MCF 10A (cell line): ENCODE data around the gene R3HDML. TPM values are rescaled to one million over a fixed set of nuclear protein-coding genes. Genes with fewer than 3 reads are reported as not detected.

Experiments used
- BruUV-seq: library from RNA; stranded (reverse); fragments of 400-500 nt; replicated peaks from 2 replicates; lab custom pipeline; 2021; lab: Mats Ljungman, UMichigan
- CTCF ChIA-PET: fragments of 300-600 bp; sonication (Branson Sonifier 250); formaldehyde crosslinking; extraction: SDS; loops from one replicate; lab custom pipeline; 2021; ENCODE audit warnings: antibody characterized with exemption, inconsistent platforms; lab: Yijun Ruan, JAX
- POLR2A ChIA-PET: fragments of 300-600, 350-650 bp; sonication (Branson Sonifier 250); formaldehyde crosslinking; extraction: SDS; loops from one replicate; lab custom pipeline; 2020; ENCODE audit warnings: antibody characterized with exemption, inconsistent platforms; lab: Yijun Ruan, JAX
- DNase-seq: peaks from one replicate; pipeline ENCODE4 v3.0.0-alpha.2; 2018; ENCODE audit not compliant: unreplicated experiment
- H3K27ac Mint-ChIP-seq: one replicate; pipeline ENCODE4 v1.8.0; 2022; ENCODE audit warnings: mild to moderate bottlenecking, low read depth, mixed read lengths; ENCODE audit not compliant: unreplicated experiment
- H3K27me3 Mint-ChIP-seq: one replicate; pipeline ENCODE4 v1.8.0; 2022; ENCODE audit warnings: mixed read lengths; ENCODE audit not compliant: insufficient read depth, unreplicated experiment
- H3K36me3 Mint-ChIP-seq: one replicate; pipeline ENCODE4 v1.8.0; 2022; ENCODE audit warnings: mild to moderate bottlenecking, moderate library complexity, mixed read lengths; ENCODE audit not compliant: insufficient read depth, unreplicated experiment
- H3K4me1 Mint-ChIP-seq: one replicate; pipeline ENCODE4 v1.8.0; 2022; ENCODE audit warnings: mixed read lengths; ENCODE audit not compliant: insufficient read depth, unreplicated experiment
- H3K4me3 Mint-ChIP-seq: one replicate; pipeline ENCODE4 v1.8.0; 2022; ENCODE audit warnings: mild to moderate bottlenecking, moderate library complexity, mixed read lengths; ENCODE audit not compliant: unreplicated experiment
- H3K9me3 Mint-ChIP-seq: one replicate; pipeline ENCODE4 v1.8.0; 2022; ENCODE audit warnings: mixed read lengths; ENCODE audit not compliant: unreplicated experiment
- intact Hi-C: fragments of 100-400 bp; cut with micrococcal nuclease; formaldehyde crosslinking; loops from 2 replicates; pipeline ENCODE4 v1.14.1; 2022
- total RNA-seq: library from RNA; stranded (reverse); gene quantifications from 2 replicates; pipeline ENCODE4 v1.2.3, GENCODE V29; 2022
- TF ChIP-seq, protein P1 (sequence below): fragments of 200-600 bp; IDR thresholded peaks from one replicate; pipeline ENCODE4 v1.8.0; 2022; ENCODE audit warnings: antibody characterized with exemption, mild to moderate bottlenecking; ENCODE audit not compliant: unreplicated experiment

Gene R3HDML
- total RNA-seq, 1 experiment from 2014 or later = not detected

DNA sequence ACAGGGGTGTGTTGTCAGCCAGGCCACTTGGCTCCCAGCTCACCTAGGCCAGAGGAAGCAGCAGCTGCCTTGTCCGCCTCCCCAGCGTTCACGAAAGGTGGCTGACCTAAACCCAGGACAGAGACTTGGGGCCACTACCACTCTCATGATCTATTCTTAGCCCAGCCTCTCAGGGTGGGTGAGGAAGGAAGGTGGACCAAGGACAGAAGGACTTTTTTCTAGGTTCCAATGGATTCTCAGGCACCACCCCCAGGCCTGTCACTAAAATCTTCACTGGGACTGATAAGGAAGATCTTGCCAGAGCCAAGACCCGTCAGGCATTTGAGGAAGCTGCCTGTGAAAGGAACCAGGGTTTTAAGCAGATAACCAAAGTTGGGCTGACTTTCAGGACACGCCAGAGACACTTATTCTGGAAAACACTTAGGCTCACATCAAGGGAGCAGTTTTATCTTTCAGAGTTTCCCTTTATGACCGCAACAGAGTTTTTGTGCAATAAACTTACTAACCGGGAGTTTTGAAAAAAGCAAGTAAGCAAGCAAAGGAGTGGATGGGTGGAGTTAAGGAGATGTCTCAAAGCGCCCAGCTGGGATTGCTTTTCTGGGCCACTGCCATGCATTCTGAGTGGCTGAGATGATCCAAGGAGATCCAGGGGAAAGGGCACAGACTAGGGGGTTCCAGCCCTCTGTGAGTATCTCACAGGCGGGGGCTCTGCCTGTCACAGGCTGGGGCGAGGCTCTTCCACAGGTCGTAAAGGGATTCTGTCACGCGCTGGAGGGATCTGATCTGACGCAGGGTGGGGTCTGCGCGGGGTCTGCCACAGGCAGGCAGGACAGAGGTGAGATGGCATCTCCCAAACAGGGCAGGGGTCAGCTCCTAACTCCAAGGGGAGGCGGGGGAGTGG is 26.8 kb upstream of the R3HDML start:
- no TSS peak for BruUV-seq
- H3K4me1 Mint-ChIP-seq = peaks cover 11% of the 10 kb centered on the region
- intact Hi-C loops = loop anchor here (2.0 to 5.0 kb wide), 3 partner anchors 77 to 193 kb away; no protein-coding TSS in a partner anchor
- peak overlapping the region; percentile 96 for H3K4me3 Mint-ChIP-seq
- POLR2A ChIA-PET = interaction anchor here (0.5 to 4.6 kb wide), 13 partner anchors 9 to 301 kb away, joined by 3 to 63 read pairs (median 6); partner anchors contain the start of gene OSER1
- peaks cover 9% of the 10 kb centered on the region for H3K36me3 Mint-ChIP-seq
- TF ChIP-seq, protein P1, sequence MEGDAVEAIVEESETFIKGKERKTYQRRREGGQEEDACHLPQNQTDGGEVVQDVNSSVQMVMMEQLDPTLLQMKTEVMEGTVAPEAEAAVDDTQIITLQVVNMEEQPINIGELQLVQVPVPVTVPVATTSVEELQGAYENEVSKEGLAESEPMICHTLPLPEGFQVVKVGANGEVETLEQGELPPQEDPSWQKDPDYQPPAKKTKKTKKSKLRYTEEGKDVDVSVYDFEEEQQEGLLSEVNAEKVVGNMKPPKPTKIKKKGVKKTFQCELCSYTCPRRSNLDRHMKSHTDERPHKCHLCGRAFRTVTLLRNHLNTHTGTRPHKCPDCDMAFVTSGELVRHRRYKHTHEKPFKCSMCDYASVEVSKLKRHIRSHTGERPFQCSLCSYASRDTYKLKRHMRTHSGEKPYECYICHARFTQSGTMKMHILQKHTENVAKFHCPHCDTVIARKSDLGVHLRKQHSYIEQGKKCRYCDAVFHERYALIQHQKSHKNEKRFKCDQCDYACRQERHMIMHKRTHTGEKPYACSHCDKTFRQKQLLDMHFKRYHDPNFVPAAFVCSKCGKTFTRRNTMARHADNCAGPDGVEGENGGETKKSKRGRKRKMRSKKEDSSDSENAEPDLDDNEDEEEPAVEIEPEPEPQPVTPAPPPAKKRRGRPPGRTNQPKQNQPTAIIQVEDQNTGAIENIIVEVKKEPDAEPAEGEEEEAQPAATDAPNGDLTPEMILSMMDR = no peak
- no peaks in the 10 kb centered on the region for H3K9me3 Mint-ChIP-seq
- CTCF ChIA-PET = interaction anchor here (0.6 to 16.6 kb wide), 38 partner anchors 8 to 304 kb away, joined by 3 to 536 read pairs (median 8); partner anchors contain the start of genes GDAP1L1 and JPH2
- peak overlapping the region; percentile 86 for H3K27ac Mint-ChIP-seq
- peak; percentile 43 for DNase-seq
- no peaks in the 10 kb centered on the region for H3K27me3 Mint-ChIP-seq

GRCh38 chr20:44310664-44311639 is 25.9 kb upstream of the R3HDML start, which contains the start of gene FITM2:
Gene FITM2, minus strand, starts transcription at chr20:44311202. Its CDS starts 54 bp downstream, at chr20:44311148.
- Mint-ChIP-seq H3K4me1 (peaks cover 11% of the 10 kb centered on the region), H3K9me3 (no peaks in the 10 kb centered on the region), H3K4me3 (peak within 1 kb of the TSS; percentile 96), H3K36me3 (peaks cover 9% of the 10 kb centered on the region), H3K27me3 (no peaks in the 10 kb centered on the region), H3K27ac (peak within 1 kb of the TSS; percentile 86)
- BruUV-seq = no TSS peak
- peak; percentile 97 for DNase-seq
- POLR2A ChIA-PET = interaction anchor here (0.6 to 4.6 kb wide), 21 partner anchors 9 to 720 kb away, joined by 3 to 63 read pairs (median 5); partner anchors contain the start of genes IFT52, OSER1 and TTPAL
- intact Hi-C loops = loop anchor here (1.0 to 5.0 kb wide), 4 partner anchors 76 to 194 kb away; no protein-coding TSS in a partner anchor
- CTCF ChIA-PET = interaction anchor here (0.6 to 16.6 kb wide), 80 partner anchors 9 to 1853 kb away, joined by 3 to 536 read pairs (median 4); partner anchors contain the start of genes GDAP1L1, JPH2 and TTPAL
- TF ChIP-seq, protein P1 = peak; percentile 90

- Mint-ChIP-seq H3K9me3 (no peaks in the 10 kb centered on the region), H3K4me3 (no peak overlapping the region), H3K27ac (no peak overlapping the region), H3K36me3 (peaks cover 4% of the 10 kb centered on the region), H3K27me3 (no peaks in the 10 kb centered on the region), H3K4me1 (peaks cover 4% of the 10 kb centered on the region)
- TF ChIP-seq, protein P1 = no peak
- DNase-seq = no peak
- ChIA-PET CTCF (interaction anchor here (0.6 to 16.6 kb wide), 7 partner anchors 10 to 295 kb away, joined by 3 to 536 read pairs (median 4); no protein-coding TSS in a partner anchor), POLR2A (interaction anchor here (1.1 kb wide), 1 partner anchor 67 kb away, joined by 3 read pairs; no protein-coding TSS in a partner anchor)
- intact Hi-C loops = loop anchor here (5.0 kb wide), 2 partner anchors 72 to 157 kb away; no protein-coding TSS in a partner anchor
- no TSS peak for BruUV-seq
Measured at GRCh38 chr20:44314870-44315269, 22.0 kb upstream of the R3HDML start.
